ENCODE data around the gene LCE3D.
"Not testable (repeated sequence)": the region's sequence is repeated elsewhere in the genome, so short reads cannot be mapped to it uniquely, and the experiment has no call there.

LCE3D gene, protein sequence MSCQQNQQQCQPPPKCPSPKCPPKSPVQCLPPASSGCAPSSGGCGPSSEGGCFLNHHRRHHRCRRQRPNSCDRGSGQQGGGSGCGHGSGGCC

DNA sequence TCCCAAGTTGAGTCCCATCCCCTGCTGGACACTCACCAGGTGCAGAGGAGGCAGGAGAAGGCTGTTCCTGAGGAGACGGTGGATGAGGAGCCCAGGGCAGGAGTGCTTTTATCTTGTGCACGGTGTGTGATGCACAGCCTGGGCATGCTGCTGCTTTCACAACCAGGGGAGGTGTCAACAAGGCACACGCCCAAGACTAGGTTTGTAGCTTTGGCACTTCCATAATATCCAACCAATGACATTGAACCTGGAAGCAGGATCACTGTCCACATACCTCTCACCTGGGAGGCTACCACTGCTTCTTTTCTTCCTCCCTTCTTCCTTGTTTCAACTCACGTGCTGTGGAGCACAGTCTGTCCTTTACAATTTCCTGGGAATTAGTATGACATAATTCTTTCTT is at the start of gene LCE3D:
LCE3D (minus strand) TSS at position 84 of the 400 bp plus-strand sequence. CDS start 580 bp downstream, outside the sequence.
- no peak for DNase-seq

DNA sequence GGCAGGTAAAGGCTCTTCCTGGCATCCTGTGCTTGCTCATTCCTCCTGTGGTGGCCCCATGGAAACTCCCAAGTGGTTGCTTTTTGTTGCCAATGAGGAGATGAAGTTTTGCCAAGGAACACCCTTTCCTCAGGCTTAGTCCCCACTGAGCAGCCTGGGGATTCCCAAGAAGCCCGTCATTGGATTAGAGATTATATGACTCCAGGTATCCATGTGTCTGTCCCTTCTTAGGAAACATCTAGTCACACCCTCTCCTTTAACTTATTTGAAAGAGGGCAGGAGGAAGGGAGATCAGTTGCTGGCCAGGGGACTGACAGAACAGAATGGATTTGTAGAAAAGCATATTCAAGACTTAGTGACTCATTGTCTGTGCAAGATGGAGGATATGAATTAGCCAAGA is 46.4 kb upstream of the LCE3D start:
- DNase-seq: no peak

DNA sequence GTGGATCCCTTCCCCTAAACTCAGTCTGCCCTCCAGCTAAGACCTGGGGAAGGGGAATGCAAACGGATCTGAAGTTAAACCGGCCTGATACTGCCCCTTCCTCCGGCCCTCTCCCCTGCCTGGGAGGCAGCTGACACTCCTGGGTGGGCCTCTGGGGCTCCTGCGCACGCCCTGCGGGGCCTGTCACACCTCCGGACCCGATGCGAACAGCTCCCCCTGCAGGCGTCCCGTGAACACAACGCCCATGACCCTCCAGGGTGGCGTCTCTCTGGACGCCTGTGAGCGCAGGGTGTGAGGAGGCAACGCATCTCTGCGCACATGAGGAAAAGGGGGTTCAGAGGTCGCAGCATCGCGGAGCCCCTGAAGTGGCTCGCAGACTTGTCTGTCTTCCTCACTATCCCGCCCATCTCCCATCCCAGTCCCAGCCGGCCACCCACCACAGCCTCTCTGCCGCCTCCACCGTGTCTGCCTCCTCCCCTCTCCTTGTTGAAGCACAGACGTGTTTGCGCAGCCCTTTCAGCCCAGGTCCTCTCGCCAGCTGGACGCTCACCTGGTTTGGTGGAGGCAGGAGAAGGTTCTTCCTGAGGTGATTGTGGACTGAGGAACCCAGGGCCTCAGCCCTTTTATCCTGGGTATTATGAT is 43.0 kb upstream of the LCE3D start:
- no peak for DNase-seq

DNA sequence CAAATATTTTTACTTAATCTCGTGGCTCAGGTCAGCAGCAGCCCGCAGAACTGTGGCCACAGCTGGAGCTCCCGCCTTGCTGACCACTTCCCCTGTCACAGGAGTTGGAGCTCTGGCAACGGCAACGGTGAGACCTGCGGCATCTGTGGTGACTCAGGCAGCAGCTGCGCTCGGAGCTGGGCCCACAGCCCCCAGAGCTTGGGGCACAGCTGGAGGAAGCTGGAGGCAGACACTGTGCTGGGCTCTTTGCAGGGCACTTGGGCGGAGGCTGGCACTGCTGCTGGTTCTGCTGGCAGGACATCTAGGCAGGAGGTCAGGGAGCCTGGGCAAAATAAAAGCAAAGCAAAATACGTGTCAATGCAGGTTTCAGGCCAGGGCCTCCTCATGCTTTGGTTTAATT is 42.5 kb upstream of the LCE3D start, which contains the start of gene LCE3A:
LCE3A (minus strand) TSS at position 301 of the 400 bp plus-strand sequence; CDS start at position 301, 0 bp downstream.
- no peak for DNase-seq

DNA sequence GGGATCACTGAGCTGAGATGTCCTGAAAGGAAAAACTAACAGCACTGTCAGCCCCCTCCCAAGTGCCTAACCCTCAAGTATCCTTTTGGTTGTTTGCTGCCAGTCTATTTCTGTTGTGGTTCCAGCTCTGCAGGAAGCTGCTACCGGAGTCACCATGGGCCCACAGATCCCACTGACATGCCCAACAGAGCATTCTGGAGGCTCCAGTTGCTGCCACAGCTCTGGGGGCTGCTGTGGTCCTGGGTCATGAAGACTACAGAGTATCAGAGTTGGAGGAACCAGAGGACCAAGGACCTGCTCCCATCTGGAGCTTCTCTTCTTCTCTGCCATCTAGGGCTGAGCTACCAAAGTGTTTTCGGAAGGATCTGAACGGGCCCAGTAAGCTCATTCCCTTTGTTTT is 41.7 kb upstream of the LCE3D start:
- DNase-seq: no peak

DNA sequence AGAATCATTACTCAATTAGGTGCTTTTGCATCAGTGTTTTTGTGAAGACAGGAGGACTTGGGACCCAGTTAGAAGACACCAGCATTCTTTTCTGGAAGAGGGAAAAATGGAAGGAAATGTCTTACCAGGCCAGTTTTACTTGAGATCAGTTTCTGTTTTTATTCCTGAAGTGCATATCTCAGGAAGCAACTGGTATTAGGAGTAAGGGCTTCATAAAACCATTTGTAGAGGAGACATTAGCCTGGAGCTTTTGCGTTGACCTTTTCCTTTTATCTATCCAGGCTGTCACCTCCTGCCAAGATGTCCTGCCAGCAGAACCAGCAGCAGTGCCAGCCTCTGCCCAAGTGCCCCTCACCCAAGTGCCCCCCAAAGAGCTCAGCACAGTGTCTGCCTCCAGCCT is 33.2 kb upstream of the LCE3D start, which contains the start of gene LCE3B:
LCE3B (plus strand) TSS at position 301 of the 400 bp plus-strand sequence; CDS start at position 301, 0 bp downstream.
- no peak for DNase-seq

DNA sequence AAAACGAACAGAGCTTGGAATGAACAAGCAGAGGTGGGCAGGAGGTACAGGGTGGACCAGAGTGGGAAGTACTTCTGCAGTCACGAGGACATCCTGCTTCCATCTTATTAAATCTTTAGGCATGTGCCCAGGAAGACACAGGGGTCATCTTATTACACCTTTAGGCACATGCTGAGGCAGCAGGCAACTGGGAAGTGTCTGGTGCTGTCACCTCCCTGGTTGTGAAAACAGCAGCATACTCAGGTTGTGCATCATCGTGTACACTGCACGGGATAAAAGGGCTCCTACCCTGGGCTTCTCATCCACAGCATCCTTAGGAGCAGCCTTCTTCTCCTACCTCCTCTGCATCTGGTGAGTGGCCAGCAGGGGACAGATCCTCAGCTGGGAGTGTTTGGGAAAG is 19.6 kb upstream of the LCE3D start, which contains the start of gene LCE3C:
LCE3C (plus strand) TSS at position 301 of the 400 bp plus-strand sequence. CDS start 498 bp downstream, outside the sequence.
- DNase-seq: no peak

DNA sequence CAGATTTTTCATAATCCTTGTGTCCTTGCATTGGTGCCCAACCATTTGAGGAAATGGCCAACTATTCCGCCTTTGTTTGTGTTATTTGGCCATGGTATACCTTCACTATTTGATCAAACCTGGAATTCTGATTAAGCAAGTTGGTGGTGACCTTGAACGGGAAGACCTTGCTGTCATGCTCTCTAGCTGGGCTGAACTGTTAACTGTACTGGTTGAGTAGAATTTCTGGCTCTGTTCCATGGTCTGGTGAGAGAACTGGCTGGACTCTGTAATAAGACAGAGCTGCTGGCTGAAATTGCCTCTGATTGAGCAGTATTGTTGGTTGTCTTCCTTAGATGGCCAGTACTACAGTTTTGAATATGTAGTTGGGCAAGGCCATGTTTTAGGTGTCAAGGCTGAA is 16.7 kb upstream of the LCE3D start:
- no peak for DNase-seq

DNA sequence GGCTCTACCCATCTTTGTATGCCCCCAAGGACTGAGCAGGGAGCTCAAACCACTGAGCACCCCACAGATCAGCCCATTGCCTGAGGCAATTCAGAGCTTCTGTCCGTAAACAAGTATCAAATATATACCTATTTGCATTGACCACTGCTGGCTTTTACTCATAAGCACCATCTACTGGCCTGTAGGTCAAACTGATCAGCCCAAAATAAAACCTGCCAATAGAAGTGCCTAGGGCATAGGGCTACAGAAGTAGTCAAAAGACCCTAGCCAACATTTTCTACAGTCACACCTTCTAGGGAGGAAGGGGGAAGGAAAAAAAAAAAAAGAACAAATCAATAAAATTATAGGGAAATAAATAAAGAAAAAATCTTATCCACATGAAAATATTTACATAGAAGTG is 5.3 kb upstream of the LCE3D start:
- DNase-seq: no peak

DNA sequence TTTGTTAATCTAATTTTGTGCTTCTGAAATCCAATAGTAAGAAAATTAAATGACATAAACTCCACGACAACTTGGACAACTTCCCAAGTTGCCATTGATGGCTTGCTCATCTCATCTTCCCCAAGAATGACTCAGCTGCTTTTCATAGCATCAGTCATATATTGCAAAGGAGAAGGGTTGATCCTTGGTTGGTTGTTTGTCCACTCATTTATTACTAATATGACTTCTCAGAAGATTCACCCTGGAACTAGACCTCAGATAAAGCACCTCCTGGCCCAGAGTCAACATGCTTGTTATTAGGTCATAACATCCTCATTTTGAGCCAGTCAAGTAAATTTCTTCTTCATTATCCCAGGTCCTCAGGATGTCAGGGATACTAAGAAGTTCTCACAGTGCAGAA is 2.3 kb upstream of the LCE3D start:
- DNase-seq: no peak

DNA sequence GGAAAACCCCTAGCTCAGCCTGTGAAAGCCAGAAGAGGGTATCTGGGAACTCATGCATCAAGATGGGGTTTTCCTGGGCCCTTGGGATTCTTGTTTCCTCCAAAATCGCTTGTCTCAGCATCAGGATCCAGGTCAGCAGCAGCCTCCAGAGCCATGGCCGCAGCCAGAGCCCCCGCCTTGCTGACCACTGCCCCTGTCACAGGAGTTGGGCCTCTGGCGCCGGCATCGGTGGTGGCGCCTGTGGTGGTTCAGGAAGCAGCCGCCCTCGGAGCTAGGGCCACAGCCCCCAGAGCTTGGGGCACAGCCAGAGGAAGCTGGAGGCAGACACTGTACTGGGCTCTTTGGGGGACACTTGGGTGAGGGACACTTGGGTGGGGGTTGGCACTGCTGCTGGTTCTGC is 790 bp downstream of the LCE3D start:
- DNase-seq: not testable (repeated sequence)

DNA sequence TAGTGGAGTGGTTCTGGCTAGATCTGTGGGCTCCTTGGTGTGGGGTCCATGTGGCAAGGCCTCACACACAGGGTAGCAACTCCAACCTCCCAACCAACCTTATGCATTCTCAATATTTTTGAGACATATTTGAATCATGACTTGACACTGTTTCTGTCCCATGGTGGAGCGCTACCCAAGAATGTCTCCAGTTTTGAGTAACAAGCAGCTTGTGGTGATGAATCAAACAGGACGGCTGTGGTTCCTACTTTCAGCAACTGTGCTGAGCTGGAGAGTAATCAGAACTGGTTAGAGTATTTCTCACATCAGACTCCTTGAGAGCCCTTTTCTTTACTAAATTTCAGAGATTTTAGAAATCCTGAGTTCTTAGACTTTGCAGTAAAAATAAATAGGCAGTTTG is 3.1 kb downstream of the LCE3D start:
- DNase-seq: no peak

DNA sequence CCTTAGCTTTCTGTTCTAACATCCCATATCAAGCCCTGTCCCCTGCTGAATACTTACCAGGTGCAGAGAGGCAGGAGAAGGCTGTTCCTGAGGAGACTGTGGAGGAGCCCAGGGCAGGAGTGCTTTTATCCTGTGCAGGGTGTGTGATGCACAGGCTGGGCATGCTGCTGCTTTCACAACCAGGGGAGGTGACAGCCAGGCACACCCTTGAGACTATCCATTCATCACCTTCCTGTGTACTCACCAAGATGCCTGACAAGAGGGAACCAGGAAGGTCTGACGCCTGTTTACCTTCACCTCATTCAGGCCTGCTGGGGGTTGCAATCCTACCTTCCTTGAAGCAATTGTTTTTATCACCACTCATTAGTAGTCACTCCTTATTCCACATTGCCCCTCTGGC is 13.6 kb downstream of the LCE3D start, which contains the start of gene LCE3E:
LCE3E (minus strand) TSS at position 100 of the 400 bp plus-strand sequence. CDS start 572 bp downstream, outside the sequence.
- no peak for DNase-seq

DNA sequence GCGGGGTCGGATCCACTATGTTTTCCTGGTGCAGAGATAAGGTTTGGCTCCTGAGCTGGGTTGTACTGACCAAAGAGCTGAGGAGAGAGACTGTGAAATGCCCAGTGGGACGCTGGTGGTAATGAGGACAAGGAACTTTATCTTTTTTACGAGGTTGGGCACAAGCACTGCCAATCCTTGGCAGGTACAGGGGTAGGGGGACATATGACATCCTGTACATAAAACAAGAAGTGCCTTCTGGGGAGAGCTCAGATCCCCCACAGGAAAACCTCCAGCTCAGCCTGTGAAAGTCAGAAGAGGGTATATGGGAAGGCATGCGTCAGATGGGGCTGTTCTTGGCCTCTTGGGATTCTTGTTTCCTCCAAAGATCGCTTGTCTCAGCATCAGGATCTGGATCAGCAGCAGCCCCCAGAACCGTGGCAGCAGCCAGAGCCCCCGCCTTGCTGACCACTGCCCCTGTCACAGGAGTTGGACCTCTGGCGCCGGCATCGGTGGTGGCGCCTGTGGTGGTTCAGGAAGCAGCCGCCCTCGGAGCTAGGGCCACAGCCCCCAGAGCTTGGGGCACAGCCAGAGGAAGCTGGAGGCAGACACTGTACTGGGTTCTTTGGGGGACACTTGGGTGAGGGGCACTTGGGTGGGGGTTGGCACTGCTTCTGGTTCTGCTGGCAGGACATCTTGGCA is 14.6 kb downstream of the LCE3D start:
- DNase-seq: no peak

DNA sequence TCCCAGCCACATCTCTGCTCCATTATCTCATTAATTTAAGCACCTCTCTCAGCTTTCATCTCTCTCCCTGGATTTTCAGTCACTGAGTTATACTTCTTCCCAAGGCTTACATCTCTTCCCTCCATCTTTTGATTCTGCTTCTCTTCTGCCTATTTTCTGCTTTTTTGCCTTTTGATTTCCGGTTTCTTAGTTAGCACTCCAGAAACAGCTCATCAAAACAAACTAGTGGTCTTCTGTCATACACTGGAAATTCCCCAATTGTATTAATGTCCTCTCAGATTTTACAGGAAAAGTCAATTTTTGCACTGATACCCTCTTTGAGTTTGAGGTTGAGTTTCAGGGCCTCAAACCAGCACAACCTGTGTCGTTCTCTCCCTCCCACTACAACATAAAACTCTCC is 15.2 kb downstream of the LCE3D start:
- no peak for DNase-seq

DNA sequence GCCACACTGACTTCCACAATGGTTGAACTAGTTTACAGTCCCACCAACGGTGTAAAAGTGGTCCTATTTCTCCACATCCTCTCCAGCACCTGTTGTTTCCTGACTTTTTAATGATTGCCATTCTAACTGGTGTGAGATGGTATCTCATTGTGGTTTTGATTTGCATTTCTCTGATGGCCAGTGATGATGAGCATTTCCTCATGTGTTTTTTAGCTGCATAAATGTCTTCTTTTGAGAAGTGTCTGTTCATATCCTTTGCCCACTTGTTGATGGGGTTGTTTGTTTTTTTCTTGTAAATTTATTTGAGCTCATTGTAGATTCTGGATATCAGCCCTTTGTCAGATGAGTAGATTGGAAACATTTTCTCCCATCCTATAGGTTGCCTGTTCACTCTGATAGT is 32.0 kb downstream of the LCE3D start:
- DNase-seq: not testable (repeated sequence)

DNA sequence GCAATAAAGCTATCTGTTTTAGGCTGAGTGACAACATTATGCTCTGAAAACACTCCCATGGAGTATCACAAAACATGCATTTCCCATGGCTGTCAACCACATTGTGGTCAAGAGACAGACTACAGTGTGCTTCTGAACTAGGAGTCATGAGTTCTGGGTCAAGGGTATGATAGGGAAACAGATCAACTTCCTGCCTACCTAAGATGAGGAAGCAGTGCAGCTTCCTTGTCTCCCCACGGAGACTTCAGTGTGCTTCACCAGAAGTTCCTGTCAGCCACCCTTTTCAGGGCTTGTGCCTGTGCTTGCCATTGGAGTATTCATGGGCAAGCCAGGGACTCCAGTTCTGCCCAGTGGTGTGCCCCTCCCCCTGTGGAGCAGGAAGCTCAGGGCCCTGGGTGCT is 33.6 kb downstream of the LCE3D start:
- no peak for DNase-seq

DNA sequence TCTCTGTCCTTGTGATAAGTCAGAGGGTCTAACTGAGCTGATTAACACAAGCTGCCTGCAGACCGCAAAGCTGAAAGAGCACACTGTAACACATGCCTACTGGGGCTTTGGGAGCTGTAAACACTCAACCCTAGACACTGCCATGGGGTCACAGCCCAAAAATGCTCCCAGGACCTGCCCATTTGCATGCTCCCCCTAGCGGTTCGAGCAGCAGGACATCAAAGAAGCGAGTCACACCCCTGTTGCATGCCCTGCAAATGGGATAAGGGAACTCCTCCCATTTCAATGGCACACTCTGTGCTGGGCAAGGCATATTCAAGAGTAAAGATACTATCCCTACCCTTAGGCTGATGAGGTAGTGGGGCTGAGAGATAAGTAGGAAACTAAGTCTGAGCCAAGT is 36.5 kb downstream of the LCE3D start:
- no peak for DNase-seq

DNA sequence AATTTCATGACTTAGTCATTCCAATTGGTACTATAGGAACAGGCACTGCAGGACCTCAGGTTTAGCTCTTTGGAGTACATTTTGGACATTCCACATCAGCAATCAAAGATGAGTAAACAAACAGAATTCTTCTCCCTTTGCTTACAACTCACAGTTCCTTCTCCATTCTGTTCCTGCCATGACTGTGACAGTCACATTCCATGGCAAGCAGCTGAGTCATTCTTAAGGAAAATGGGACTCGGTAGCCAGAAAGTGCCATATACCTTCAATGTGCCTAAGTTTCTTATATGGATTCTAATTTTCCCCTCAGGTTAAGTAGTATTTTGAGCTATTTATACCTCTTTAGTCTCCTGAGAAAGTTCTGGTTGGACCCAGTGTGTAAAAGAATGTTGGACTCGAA is 40.4 kb downstream of the LCE3D start:
- no peak for DNase-seq

DNA sequence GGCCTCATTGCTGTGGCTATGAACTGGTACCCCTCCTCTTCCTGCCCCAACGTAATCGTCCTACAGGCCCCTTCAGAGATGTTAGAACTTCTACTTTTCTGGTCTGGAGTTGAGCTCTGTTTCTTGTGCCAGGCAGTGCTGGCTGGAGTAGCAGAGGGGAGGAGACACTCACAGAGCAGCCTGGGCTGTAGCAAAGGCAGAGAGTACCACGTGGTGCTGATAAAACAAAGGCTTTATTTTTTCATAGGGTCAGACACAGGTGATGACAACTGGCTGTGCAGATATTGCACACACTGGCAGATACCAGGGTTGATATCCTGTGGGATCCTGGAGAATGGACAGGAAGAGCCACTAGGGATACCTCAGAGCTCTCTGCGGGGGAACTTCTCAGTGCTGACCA is 42.8 kb downstream of the LCE3D start:
- no peak for DNase-seq

DNA sequence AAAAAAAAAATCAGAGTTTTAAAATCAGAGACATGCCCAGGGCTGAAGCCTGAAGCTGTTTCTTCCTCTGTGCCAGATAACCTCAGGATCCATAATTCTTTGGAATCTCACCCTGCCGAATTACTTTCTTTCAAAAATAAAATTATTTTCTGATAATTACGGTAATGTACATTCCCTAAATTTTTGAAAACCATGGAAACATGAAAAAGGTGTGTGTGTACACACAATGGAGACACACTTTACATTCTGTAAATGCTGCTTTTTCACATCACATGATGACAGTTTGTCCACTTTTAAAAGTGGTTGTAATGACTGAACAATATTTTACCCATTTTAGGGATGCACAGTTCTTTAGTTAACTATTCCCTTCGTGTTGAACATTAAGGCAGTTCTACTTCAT is 44.5 kb downstream of the LCE3D start:
- DNase-seq: no peak

DNA sequence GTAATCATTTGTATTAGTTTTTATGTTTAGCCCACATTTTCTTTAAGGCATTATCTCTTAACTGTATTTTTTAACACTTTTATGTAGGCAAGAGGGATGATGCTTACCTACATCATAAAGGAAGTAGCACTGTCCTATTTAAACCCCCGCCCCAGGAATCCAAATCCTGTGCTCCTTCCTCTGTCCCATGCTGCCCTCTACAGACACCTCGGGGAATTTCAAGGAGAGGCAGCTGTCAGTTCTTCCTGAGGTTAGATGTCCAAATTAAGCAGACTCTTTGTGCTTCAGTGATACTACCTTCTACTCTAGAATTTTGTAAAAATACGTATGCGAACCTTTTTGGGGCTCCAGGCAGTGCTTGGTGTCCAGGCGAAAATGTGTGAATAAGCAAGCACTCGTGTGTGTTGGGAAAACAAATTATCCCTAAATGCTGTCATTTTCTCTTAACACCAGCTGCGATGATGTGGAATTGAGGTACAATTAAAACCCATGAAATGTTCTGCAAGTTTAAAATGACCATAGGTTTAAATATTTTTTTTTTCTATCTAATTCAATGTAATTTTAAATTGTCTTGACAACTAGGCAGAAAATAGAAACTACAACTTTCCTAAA is 46.9 kb downstream of the LCE3D start:
- DNase-seq: no peak
